EH (cell line): ENCODE data around the gene TOM1.
A peak's percentile ranks its signal among the peaks of the same experiment; 100 is the strongest.

Experiments
- DNase-seq: peaks from one replicate; pipeline ENCODE4 v3.0.0-alpha.2; 2015; ENCODE audit warnings: low read depth

TOM1 gene

GRCh38 chr22:35345808-35346505 lies 46.3 kb downstream of the TOM1 start:
- no peak for DNase-seq

DNA sequence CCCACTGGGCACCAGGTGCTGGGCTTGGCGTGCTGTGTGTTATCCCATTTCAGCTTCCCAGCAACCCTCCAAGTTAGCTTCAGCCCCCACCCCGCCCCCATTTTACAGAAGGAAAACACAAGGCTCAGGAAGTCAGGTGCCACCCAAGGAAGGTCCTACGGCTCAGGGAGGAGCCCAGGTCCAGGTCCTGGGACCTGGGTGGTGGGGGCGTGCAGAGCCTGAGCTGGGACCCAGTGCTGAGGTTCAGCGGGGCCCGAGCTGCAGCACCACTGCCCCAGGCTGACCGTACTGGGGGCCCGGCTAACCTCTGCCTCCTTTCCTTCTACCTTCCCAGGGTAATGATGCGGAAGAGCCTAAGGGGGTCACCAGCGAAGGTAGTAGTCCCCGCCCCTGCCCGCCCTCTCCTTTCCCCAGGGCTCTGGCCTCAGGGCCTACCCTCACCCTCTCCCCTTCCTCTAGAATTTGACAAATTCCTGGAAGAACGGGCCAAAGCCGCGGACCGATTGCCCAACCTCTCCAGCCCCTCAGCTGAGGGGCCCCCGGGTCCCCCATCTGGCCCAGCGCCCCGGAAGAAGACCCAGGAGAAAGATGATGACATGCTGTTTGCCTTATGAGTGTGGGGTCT lies 47.0 kb downstream of the TOM1 start:
- no peak for DNase-seq

- DNase-seq, result no peak
These were observed 47.8 kb downstream of the TOM1 start for GRCh38 chr22:35347462-35347861.

DNA sequence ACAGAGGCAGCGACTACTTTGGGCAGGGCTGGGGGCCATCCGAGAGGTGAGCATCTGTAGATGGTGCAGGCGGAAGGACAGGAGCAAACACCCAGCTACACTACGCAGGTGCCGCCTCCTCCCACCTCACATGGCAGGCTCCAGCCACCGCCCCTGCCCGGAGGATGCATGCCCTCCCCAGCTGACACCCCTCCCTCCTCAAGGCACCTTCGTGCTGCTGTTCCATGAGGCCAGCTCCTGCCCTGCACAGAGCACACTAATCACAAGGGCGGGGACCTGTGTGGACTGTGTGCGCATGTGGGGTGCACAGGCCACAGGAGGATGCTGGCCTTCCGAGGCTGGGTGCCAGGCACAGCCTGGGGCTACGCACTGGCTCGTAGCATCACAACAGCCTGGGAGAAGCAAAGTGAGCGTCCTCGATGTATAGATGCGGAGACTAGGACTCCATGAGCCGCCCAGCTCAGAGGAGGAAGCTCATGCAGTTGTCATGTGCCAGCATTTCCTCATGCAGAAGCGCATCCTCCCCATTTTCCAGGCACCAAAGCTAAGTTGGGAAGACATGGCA lies 48.4 kb downstream of the TOM1 start:
- DNase-seq, result no peak

GRCh38 chr22:35348703-35349102 lies 49.0 kb downstream of the TOM1 start:
- DNase-seq, result no peak

GRCh38 chr22:35349368-35349703 lies 49.6 kb downstream of the TOM1 start:
- DNase-seq, result no peak

DNA sequence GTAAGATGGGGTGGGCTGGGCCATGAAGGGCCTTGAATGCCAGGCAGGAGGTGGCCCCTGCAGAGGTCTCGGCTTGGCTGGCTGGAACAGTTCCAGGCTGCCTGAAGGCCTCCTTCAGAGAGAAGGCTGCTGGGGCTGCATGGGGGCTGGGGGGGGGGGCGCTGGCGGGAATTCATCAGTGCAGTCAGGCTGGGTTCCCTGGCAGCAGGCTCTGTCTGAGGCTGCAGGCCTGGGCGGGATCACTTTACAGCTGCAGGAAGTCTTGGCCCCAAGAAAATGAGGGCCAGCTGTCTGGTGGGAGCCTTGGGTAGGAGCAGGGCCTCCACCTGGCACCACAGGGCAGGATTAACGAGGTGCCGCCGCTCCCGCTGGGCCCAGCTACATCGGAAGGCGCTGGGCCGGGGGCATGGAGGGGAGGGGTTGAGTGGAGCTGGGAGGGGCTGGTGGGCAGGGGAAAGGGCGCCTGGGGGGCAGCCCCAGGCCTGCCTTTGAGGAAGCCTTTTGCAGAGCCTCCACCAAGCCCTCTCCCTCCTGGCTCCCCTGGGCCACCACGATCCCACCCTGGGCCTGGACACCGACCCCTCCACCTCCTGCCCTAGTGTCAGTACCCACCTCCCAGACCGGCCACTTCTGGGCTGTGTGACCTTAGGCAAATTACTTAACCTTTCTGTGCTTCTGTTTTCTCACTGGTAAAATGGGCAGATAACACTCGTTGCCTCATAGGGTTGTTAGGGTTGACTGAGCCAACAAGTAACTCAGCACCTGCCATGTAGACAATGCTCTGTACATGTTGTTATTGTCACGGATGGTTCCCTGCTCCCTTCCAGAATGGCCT lies 50.2 kb downstream of the TOM1 start:
- peak; percentile 16 for DNase-seq

DNA sequence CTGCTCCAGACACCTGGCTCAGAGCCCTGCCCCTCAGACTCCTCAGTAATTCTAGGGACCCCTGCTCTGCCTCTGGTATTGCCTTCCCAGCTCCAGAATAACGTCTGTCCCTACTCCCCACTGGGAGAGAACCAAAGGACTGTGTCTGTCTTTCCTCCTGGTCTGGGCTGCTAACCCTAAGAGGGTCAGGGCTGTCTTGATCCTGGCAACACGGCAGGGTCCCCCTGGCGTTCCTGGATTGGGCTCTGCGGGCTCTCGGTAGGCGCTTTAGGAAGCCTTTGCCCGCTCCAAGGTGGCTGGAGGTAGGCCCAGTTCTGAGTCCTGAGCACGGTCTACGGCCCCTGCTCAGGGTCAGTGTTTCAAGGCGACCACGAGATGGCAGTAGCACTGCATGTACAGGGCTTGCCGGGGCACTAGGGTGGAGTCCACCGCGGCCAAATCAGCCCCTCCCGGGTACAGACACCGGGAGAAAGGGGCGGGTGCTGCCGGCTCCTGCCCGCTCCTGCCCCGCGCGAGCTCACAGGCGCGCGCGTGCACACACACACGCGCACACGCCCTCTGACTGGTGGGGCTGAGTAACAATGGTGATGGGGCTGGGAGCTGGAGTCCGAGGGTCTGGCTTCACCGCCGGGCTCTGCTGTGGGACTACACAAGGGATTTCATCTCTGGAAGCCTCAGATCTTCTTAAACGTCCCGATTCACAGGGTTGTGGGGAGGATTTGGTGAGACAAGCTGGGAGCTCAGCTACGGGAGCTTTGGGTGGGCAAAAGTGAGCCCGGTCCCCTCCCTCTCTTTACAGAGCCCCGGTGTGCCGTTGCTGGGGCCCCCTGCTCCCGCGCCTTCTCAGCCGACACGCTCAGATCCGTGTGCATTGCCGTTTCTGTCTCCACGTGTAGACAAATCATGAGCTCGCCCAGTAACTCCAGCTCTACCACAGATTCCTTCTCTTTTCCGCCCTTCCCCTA lies 51.1 kb downstream of the TOM1 start:
- DNase-seq, result peak; percentile 93

- no peak for DNase-seq
These were observed 52.8 kb downstream of the TOM1 start for GRCh38 chr22:35352214-35353111.

DNA sequence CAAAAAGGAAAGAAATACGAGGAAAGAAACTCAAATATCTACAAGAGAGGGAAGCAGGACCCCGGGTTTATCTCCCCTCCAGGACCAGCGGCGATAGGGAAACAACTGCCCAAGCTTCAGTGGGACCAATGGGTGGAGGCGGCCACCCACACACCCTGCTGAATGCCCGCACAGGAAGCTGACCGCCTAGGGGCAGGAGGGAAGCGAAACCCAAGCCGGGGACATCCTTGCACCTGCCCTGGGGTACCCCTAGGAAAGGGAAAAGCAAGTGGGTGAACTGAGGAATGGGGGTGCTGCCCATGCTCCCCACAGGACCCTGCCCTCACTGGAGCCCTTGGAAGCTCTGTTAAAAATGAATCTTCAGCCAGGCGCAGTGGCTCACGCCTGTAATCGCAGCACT lies 53.6 kb downstream of the TOM1 start:
- no peak for DNase-seq

DNA sequence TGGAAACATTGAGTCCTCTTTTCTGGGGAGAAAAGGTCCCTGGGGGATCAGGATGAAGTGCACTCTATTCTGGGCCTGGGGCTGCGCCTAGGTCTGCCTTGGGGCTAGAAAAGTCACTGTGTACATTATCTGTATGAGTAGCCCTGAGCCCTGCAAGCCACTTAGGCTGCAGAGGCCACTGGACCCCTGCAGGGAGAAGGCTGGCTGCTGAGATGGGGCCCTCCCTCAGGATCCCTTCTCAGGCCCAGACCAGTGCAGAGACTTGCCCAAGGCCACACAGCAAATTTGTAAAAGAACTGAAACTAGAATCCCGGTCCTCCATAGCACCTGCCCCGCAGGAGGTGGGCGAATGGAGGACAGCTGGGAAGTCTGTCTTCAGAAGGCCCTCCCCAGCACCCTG lies 54.4 kb downstream of the TOM1 start:
- DNase-seq, result no peak

DNA sequence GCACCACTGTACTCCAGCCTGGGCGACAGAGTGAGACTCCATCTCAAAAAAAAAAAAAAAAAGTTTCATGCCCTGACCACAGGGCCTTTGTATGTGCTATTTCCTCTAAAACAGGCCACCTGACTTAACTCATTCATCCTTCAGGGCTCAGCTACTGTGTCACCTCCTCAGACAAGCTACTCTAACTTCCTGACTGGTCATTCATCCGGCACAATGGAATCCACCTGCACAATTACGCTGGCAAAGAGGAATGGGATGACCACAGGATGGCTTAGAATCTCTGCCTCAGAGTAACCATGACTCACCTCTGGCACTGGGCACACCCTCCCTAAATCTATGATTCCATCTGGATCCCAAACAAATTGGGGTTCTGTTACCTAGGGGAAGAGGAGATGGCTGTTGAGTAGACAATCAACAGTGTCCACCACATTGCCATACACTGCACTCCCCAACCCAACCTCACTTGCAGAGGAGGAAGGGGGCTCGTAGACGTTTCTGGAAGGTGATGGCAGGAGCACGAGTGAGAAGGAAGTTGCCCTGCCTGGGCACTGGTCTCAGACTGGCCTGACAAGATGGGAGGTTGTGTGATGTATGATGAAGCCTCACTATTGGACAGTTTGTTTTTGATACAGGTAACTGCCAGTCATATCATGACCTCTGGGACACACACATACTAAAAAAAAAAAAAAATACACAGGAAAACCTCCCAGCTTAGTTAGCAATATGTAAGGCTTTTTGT lies 58.4 kb downstream of the TOM1 start:
- DNase-seq, result peak; percentile 55

GRCh38 chr22:35359380-35360065 lies 59.8 kb downstream of the TOM1 start:
- peak; percentile 20 for DNase-seq

- no peak for DNase-seq
These were observed 61.4 kb downstream of the TOM1 start for GRCh38 chr22:35361001-35361558.

DNA sequence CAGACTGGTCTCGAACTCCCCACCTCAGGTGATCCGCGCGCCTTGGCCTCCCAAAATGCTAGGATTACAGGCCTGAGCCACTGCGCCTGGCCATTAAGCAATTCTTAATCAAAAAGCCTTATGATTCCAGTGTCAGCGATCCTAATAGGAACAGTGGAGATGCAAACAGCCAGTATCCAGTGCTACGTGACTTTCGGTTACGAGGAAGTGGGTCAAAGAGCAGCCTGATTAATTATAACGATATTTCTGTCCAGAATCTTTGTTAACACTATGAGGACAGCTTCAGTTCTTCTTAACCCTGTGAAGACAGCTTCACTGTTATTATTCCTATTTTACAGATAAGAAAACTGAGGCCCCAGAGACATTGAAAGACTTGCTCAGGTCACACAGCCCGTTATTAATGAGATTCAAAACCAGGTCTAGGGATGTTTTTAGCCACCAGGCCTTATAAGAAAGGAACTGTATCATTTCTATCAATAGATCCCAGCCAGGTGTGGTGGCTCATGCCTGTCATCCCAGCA lies 63.9 kb downstream of the TOM1 start:
- no peak for DNase-seq

DNA sequence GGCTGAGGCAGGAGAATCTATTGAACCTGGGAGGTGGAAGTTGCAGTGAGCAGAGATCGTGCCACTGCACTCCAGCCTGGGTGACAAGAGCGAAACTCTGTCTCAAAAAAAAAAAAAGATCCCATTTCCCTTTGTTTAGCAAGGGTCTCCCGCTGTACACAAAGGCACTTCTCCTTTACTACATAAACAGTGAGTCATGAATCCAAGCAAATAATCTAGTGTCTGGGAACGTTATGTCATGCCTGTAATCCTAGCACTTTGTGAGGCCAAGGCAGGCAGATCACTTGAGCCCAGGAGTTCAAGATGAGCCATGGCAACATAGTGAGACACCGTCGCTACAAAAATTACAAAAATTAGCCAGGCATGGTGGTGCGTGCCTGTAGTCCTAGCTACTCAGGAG lies 64.5 kb downstream of the TOM1 start:
- peak; percentile 75 for DNase-seq

DNA sequence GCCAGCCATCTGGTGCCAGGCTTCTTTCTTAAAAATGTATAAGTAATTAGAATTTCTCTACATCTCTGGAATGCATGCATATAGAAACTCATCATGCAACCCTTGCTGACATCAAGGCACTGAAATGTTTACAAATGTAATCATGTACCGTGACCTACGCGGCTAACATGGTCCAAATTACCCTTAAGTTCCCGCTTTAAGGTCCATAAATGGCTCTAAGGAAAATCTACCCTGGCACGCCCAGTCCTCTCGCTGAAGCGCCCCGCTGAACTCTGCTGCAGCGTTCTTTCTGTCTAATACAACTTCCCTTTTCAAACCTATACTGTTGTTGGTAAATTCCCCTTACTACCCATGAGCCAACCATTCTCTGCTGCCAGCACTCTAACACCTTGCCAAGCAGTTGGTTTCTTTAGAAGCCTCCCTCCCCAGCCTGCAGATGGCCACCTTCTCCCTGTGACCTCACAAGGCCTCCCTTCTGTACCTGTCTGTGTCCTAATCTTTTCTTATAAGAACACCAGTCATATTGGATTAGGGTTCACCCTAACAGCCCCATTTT lies 67.7 kb downstream of the TOM1 start:
- no peak for DNase-seq

GRCh38 chr22:35368386-35368785 lies 68.7 kb downstream of the TOM1 start:
- no peak for DNase-seq
